H9 (cell line): ENCODE data around the gene ODF2. TPM values are rescaled to one million over a fixed set of nuclear protein-coding genes. Genes with fewer than 3 reads are reported as not detected.

Experiments used
- DNase-seq: peaks from one replicate; pipeline ENCODE4 v3.0.0-alpha.2; 2017
- H2AFZ ChIP-seq: one replicate; pipeline ENCODE4 v1.6.1; 2013; ENCODE audit warnings: mild to moderate bottlenecking, low read length, control low read depth, moderate library complexity
- H2AK5ac ChIP-seq: 2 replicates; pipeline ENCODE4 v1.6.1; 2013; ENCODE audit warnings: low read length, control low read depth, mixed read lengths; ENCODE audit not compliant: insufficient read length
- H2BK120ac ChIP-seq: one replicate; pipeline ENCODE4 v1.6.1; 2013; ENCODE audit warnings: low read depth, mild to moderate bottlenecking, low read length, control low read depth, inconsistent platforms; ENCODE audit not compliant: poor library complexity, severe bottlenecking
- H2BK12ac ChIP-seq: 2 replicates; pipeline ENCODE4 v1.6.1; 2013; ENCODE audit warnings: low read length, control low read depth, mixed read lengths, low read depth; ENCODE audit not compliant: insufficient read length
- H2BK15ac ChIP-seq: 2 replicates; pipeline ENCODE4 v1.6.1; 2013; ENCODE audit warnings: low read depth, low read length, control low read depth
- H2BK20ac ChIP-seq: one replicate; pipeline ENCODE4 v1.6.1; 2013; ENCODE audit warnings: low read depth, mild to moderate bottlenecking, low read length, control low read depth, inconsistent platforms; ENCODE audit not compliant: poor library complexity, severe bottlenecking
- H2BK5ac ChIP-seq: 2 replicates; pipeline ENCODE4 v1.6.1; 2013; ENCODE audit warnings: low read length, control low read depth, mixed read lengths; ENCODE audit not compliant: insufficient read length
- H3K14ac ChIP-seq: 2 replicates; pipeline ENCODE4 v1.6.1; 2013; ENCODE audit warnings: low read length, control low read depth; ENCODE audit not compliant: insufficient read depth
- H3K18ac ChIP-seq: 2 replicates; pipeline ENCODE4 v1.6.1; 2013; ENCODE audit warnings: low read depth, mild to moderate bottlenecking, mixed read lengths, low read length, control low read depth; ENCODE audit not compliant: insufficient read length
- H3K23ac ChIP-seq: 2 replicates; pipeline ENCODE4 v1.6.1; 2013; ENCODE audit warnings: low read length, control low read depth, mixed read lengths, low read depth; ENCODE audit not compliant: insufficient read length
- H3K23me2 ChIP-seq: 2 replicates; pipeline ENCODE4 v1.6.1; 2013; ENCODE audit warnings: low read depth, mild to moderate bottlenecking, mixed read lengths, low read length, control low read depth; ENCODE audit not compliant: insufficient read length, poor library complexity, severe bottlenecking
- H3K27ac ChIP-seq: 2 replicates; pipeline ENCODE4 v1.5.1; 2013; ENCODE audit warnings: low read length, control low read depth, mixed read lengths, low read depth; ENCODE audit not compliant: insufficient read length
- H3K27me3 ChIP-seq: 2 replicates; pipeline ENCODE4 v1.6.1; 2013; ENCODE audit warnings: low read length, control low read depth, inconsistent platforms; ENCODE audit not compliant: insufficient read depth
- H3K4ac ChIP-seq: 2 replicates; pipeline ENCODE4 v1.6.1; 2013; ENCODE audit warnings: low read depth, mild to moderate bottlenecking, control low read depth, inconsistent platforms, low read length, moderate library complexity
- H3K4me1 ChIP-seq: 2 replicates; pipeline ENCODE4 v1.6.1; 2013; ENCODE audit warnings: low read length, control low read depth, inconsistent platforms; ENCODE audit not compliant: insufficient read depth
- H3K4me2 ChIP-seq: 2 replicates; pipeline ENCODE4 v1.6.1; 2013; ENCODE audit warnings: low read length, control low read depth, mixed read lengths; ENCODE audit not compliant: insufficient read length, insufficient read depth
- H3K56ac ChIP-seq: 2 replicates; pipeline ENCODE4 v1.6.1; 2013; ENCODE audit warnings: low read depth, mild to moderate bottlenecking, mixed read lengths, low read length, control low read depth; ENCODE audit not compliant: insufficient read length
- H3K79me1 ChIP-seq: 2 replicates; pipeline ENCODE4 v1.6.1; 2013; ENCODE audit warnings: low read depth, mild to moderate bottlenecking, moderate library complexity, low read length, control low read depth, inconsistent platforms; ENCODE audit not compliant: insufficient read depth, poor library complexity, severe bottlenecking
- H3K79me2 ChIP-seq: 2 replicates; pipeline ENCODE4 v1.6.1; 2013; ENCODE audit warnings: low read length, control low read depth, inconsistent platforms; ENCODE audit not compliant: insufficient read depth
- H3K9ac ChIP-seq: 2 replicates; pipeline ENCODE4 v1.6.1; 2013; ENCODE audit warnings: low read length, control low read depth, mixed read lengths; ENCODE audit not compliant: insufficient read length; ENCODE audit errors: extremely low read depth
- H3K9me3 ChIP-seq: one replicate; pipeline ENCODE4 v1.6.1; 2013; ENCODE audit warnings: low read depth, low read length, inconsistent platforms; ENCODE audit not compliant: control insufficient read depth
- H3T11ph ChIP-seq: one replicate; pipeline ENCODE4 v1.6.1; 2013; ENCODE audit warnings: mild to moderate bottlenecking, low read length, control low read depth, inconsistent platforms
- H4K20me1 ChIP-seq: one replicate; pipeline ENCODE4 v1.6.1; 2013; ENCODE audit not compliant: control insufficient read depth, insufficient read length, insufficient read depth
- H4K5ac ChIP-seq: 2 replicates; pipeline ENCODE4 v1.6.1; 2013; ENCODE audit warnings: low read depth, mild to moderate bottlenecking, mixed read lengths, low read length, control low read depth; ENCODE audit not compliant: insufficient read length
- H4K8ac ChIP-seq: replicated peaks from 2 replicates; pipeline ENCODE4 v1.6.1; 2013; ENCODE audit warnings: low read length, control low read depth, mixed read lengths, low read depth; ENCODE audit not compliant: insufficient read length
- H4K91ac ChIP-seq: 2 replicates; pipeline ENCODE4 v1.6.1; 2013; ENCODE audit warnings: low read depth, mild to moderate bottlenecking, moderate library complexity, mixed read lengths, low read length, control low read depth; ENCODE audit not compliant: insufficient read length
- H3K27ac Mint-ChIP-seq, 3 experiments: 2 replicates in 2 of 3; 3 replicates in 1 of 3; pipeline ENCODE4 v1.8.0; 2020 to 2021; ENCODE audit warnings: mixed read lengths in 3 of 3, mild to moderate bottlenecking in 1 of 3, moderate library complexity in 1 of 3
- H3K27me3 Mint-ChIP-seq: 2 replicates; pipeline ENCODE4 v1.8.0; 2021; ENCODE audit warnings: low read depth, mild to moderate bottlenecking, moderate library complexity, mixed read lengths
- H3K36me3 Mint-ChIP-seq, 3 experiments: 2 replicates in 2 of 3; 3 replicates in 1 of 3; pipeline ENCODE4 v1.8.0; 2020 to 2021; ENCODE audit warnings: low read depth in 3 of 3, mixed read lengths in 3 of 3; ENCODE audit not compliant: insufficient read depth in 1 of 3
- H3K4me1 Mint-ChIP-seq, 2 experiments: 2 replicates each; pipeline ENCODE4 v1.8.0; 2020; ENCODE audit warnings: mixed read lengths in 2 of 2
- H3K4me3 Mint-ChIP-seq, 2 experiments: 2 replicates in 1 of 2; 3 replicates in 1 of 2; pipeline ENCODE4 v1.8.0; 2020 to 2021; ENCODE audit warnings: mild to moderate bottlenecking in 2 of 2, mixed read lengths in 2 of 2, moderate library complexity in 1 of 2
- H3K9me3 Mint-ChIP-seq, 2 experiments: 2 replicates in 1 of 2; 3 replicates in 1 of 2; pipeline ENCODE4 v1.8.0; 2020; ENCODE audit warnings: mild to moderate bottlenecking in 2 of 2, mixed read lengths in 2 of 2, moderate library complexity in 1 of 2
- WGBS: extraction: QIAGEN DNeasy Blood & Tissue Kit; methylation state at CpG from one replicate; pipeline ENCODE4 v1.1.7; 2013; ENCODE audit warnings: missing lambda C conversion rate, low lambda C conversion rate, mixed read lengths; ENCODE audit not compliant: insufficient read length; ENCODE audit errors: extremely low coverage; 5-methylcytosine and 5-hydroxymethylcytosine counted together
- total RNA-seq: library from RNA; stranded (reverse); gene quantifications from 2 replicates; pipeline ENCODE4 v1.2.1, GENCODE V29; 2021
- TF ChIP-seq, protein P1 (sequence below): fragments of 200-600 bp; sonication (generic); conservative IDR thresholded peaks from 3 replicates; pipeline ENCODE4 v1.8.0; 2021; ENCODE audit warnings: antibody characterized with exemption, mild to moderate bottlenecking

The ODF2 gene
- total RNA-seq, 1 experiment from 2014 or later = 16.7 TPM

DNA sequence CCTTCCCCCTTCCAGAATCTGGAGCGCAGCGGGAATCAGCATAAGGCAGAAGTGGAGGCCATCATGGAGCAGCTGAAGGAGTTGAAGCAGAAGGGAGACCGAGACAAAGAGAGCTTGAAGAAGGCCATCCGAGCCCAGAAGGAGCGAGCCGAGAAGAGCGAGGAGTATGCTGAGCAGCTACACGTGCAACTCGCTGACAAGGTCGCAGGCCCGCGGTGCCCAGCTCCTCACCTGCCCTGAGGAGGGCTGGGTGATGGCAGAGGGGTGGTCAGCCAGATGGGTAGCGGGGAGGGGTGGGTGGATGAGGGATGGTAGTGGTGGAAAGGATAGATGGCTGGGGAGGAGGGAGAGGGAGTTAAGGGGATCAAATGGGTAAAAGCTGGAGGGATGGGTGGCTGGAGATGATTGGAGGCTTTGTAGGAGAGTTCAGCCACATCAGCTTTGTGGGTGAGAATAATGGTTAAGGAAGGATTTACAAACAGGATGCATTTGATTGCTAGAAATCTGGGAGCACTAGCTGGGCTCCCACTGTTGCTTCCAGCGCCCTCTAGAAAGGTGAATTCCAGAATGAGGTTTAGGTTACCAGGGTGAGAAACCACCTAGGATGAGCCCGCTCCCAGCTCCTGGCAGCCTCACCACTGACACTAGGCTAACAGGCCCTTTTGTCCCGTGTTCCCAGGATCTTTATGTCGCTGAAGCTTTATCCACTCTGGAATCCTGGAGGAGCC, 29.0 kb downstream of the ODF2 start:
- H2AFZ ChIP-seq = no peak overlapping the region
- no peak overlapping the region for H3K27ac ChIP-seq
- H3K79me2 ChIP-seq = no peaks in the 10 kb centered on the region
- TF ChIP-seq, protein P1, sequence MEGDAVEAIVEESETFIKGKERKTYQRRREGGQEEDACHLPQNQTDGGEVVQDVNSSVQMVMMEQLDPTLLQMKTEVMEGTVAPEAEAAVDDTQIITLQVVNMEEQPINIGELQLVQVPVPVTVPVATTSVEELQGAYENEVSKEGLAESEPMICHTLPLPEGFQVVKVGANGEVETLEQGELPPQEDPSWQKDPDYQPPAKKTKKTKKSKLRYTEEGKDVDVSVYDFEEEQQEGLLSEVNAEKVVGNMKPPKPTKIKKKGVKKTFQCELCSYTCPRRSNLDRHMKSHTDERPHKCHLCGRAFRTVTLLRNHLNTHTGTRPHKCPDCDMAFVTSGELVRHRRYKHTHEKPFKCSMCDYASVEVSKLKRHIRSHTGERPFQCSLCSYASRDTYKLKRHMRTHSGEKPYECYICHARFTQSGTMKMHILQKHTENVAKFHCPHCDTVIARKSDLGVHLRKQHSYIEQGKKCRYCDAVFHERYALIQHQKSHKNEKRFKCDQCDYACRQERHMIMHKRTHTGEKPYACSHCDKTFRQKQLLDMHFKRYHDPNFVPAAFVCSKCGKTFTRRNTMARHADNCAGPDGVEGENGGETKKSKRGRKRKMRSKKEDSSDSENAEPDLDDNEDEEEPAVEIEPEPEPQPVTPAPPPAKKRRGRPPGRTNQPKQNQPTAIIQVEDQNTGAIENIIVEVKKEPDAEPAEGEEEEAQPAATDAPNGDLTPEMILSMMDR = no peak
- H2BK5ac ChIP-seq = no peak overlapping the region
- Mint-ChIP-seq H3K36me3 (peaks cover 5 to 49% (median 24%) of the 10 kb centered on the region in 3 experiments; a peak in 6 of 7 replicates), H3K4me1 (peaks cover 0 to 9% of the 10 kb centered on the region in 2 experiments; a peak in 1 of 4 replicates), H3K9me3 (no peaks in the 10 kb centered on the region), H3K27me3 (no peaks in the 10 kb centered on the region), H3K27ac (peak overlapping the region in 2 of 3 experiments; percentile 19 to 27; a peak in 1 of 7 replicates), H3K4me3 (no peak overlapping the region)
- no peaks in the 10 kb centered on the region for H3K79me1 ChIP-seq
- no peak overlapping the region for H4K5ac ChIP-seq
- H3T11ph ChIP-seq = no peak overlapping the region
- H4K20me1 ChIP-seq = no peaks in the 10 kb centered on the region
- no peak overlapping the region; the same call in 1 of the 2 replicates for H3K14ac ChIP-seq
- H3K27me3 ChIP-seq = no peaks in the 10 kb centered on the region
- DNase-seq = no peak
- H3K9me3 ChIP-seq = no peaks in the 10 kb centered on the region
- no peak overlapping the region for H2AK5ac ChIP-seq
- no peak overlapping the region for H3K9ac ChIP-seq
- H2BK20ac ChIP-seq = no peak overlapping the region
- no peak overlapping the region for H3K18ac ChIP-seq
- no peak overlapping the region for H2BK120ac ChIP-seq
- H3K4me1 ChIP-seq = no peaks in the 10 kb centered on the region
- 100% methylated on average over 1 of the region's 17 CpGs for WGBS
- no peak overlapping the region for H2BK15ac ChIP-seq
- no peak overlapping the region for H4K8ac ChIP-seq
- H3K23me2 ChIP-seq = no peaks in the 10 kb centered on the region
- H3K56ac ChIP-seq = no peak overlapping the region
- H3K23ac ChIP-seq = no peak overlapping the region
- H2BK12ac ChIP-seq = no peak overlapping the region
- H4K91ac ChIP-seq = no peak overlapping the region
- no peak overlapping the region for H3K4ac ChIP-seq
- H3K4me2 ChIP-seq = no peak overlapping the region
